Stomach (tissue), 4 donors: ENCODE data around the gene CAPZB.

Experiments
- CTCF ChIP-seq, 7 experiments: fragments of 450-650 bp in 4 of 7; fragments of 200-600 bp in 3 of 7; sonication (generic) in 3 of 7; IDR thresholded peaks; one replicate each; pipeline ENCODE4 v1.5.1; 2016 to 2019; ENCODE audit warnings: antibody characterized with exemption in 7 of 7, control low read depth in 2 of 7, mild to moderate bottlenecking in 1 of 7
- POLR2A ChIP-seq, 4 donors: fragments of 450-650 bp; IDR thresholded peaks; one replicate each; pipeline ENCODE4 v1.6.1; 2016; ENCODE audit warnings: antibody characterized with exemption in 4 of 4, control low read depth in 2 of 4, mild to moderate bottlenecking in 1 of 4, moderate library complexity in 1 of 4

GRCh38 chr1:19525607-19526545, 40.5 kb upstream of the CAPZB start:
- TF ChIP-seq CTCF (IDR thresholded peaks at IDR 0.05), result no peak
- TF ChIP-seq POLR2A (IDR thresholded peaks at IDR 0.05), result no peak
